Stimulated activated CD8-positive, alpha-beta memory T cell treated with anti-CD3 and anti-CD28 coated beads, Interleukin-7, amount 100 ng/mL, for 48 hours (primary cell): ENCODE data around the gene GTPBP4.

Source experiments
- DNase-seq, 2 donors: peaks; one replicate each; pipeline ENCODE4 v3.0.0-alpha.2; 2020; ENCODE audit warnings: low read depth in 1 of 2; ENCODE audit errors: extremely low read depth in 1 of 2

Gene GTPBP4

GRCh38 chr10:966466-967235 is 21.6 kb upstream of the GTPBP4 start:
- DNase-seq = no peak

DNA sequence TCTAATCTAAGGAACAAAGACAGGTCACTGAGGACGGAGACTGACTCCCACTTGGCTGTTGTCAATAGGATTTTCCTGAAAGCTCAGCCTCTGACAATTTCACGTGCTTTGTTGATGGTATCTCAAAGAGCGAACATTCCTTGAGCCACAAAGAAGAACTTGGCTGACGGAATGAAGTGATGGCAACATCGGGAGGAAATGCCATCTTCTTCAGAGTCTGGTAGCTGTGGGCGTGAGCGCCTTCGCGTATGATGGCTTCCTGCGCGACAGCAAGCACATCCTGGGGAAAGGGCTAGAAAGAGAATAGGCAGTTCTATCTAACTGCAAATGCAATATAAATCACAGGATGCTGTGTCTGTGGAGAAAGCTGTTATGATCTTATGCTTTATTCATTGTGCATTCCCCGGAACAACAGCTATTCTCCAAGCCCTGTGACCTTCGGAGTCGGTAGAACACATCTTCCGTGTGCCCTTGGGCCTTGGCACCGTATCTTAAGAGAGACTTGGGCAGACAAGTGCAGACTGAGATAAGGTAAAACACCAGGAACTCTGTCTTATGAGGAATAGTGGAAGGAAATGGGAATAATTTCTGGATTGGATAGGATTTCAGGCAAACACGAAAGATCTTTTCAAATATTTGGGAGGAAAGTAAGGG is 19.6 kb upstream of the GTPBP4 start:
- DNase-seq = no peak

GRCh38 chr10:969473-970150 is 18.6 kb upstream of the GTPBP4 start:
- no peak for DNase-seq

DNA sequence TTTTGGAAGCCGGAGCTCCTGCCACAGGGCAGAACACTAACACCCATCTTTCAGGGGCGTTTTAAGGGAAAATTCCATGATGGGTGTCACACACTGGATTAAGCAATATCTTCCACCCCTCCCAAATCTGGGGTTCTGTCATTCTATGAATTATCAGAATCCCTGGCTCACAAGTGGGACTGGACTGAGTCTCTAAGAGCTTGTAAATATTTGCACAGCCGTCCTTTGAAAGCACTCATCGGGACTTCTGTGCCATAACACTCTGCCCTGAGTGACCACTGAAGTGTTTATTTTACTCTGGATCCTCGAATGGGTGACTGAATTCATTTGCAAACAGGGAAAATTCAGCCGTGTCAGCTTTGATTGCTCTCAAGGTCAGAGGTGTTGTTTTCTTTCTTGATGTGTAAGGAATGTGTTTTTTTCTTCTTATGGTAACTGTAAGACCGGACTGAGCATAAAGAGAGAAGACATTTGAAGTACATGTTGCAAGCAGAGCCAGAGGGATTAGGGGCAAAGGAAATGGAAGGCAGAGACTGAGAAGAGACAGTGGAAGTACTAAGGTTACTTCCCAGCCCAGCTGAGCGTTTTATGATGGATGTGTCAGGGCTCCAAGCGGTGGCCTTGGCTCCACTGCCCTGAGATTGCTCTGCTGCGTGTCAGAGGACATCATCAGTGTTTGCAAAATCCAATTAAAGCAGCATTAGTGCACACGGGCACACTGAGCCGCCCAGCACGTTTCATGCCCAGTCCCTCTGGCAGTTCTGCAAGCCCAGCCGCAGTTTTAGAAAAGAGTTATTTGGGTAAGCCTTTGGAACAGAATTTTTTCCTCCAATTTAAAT is 17.7 kb upstream of the GTPBP4 start:
- no peak for DNase-seq

DNA sequence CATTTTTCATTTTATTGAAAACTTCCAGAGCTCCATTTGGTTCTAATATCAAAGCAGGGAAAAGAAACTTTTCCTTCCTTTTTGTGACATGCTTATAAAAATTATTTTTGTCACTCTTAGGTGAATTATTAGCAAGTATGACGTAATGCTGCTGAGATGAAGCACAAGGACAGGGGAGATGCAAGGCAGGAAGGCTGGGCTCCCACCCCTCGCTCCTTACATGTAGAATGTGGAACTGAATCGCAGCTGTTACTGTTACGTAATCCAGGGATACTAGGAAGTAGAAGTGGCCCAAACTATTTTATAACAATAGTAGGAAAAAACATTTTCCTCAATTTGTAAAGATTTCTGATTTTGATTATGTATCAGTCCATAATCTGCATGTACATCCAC is 17.1 kb upstream of the GTPBP4 start:
- no peak for DNase-seq

DNA sequence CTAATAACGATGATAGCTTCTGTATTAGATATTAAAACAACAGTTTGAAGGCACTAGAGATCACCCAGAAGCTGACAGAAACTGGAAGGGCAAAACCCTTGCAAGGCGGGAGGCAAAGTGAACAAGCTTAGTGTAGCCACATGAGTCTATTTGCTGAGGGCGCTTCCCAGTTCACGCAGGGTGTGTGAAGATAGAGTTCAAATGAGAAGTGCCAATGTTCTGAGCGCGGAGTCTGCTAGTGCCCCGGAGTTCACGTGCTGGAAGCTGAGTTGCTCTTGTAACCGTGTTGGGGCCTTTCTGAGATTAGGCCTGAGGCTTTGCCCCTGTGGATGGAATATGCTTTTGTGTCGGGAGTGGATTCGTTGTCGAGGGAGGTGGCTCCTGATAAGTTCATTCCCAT is 16.6 kb upstream of the GTPBP4 start:
- DNase-seq = no peak

- no peak for DNase-seq
Observed at GRCh38 chr10:972763-973162, 15.5 kb upstream of the GTPBP4 start.

DNA sequence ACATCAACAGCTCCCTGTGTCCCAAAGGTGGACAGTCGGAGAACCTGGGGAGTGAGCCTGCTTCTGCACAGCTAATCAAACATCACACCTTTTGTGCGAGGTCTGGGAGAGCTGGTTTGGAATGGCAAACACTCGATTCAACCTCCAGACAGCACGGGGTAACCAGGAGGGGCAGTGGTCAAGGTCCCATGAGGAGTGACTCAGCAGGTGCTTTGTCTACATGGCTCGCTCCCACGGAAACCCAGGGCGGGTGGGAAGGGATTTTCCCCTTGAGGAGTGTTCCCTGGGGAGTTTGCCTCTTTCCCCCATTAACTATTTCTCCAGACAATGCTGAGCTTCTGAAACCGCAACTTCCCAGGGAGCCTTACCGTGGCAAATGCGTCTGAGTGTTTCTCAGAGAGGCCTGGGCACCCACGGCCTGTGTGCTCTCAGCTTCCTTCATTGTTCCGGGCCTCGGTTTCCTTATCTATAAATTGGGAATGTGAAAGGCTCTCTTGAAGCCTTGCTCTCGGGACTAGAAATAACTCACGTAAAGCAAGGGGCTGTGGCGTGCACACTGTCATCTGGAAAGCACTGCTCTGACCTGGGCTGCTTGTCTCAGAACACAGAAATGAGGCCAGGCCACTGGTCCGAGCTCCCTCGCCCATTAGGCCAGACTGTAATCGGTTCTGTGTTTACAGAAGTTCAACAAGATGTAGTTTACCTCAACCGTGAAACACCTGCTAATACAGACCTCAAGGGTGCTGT is 14.0 kb upstream of the GTPBP4 start:
- no peak for DNase-seq

DNA sequence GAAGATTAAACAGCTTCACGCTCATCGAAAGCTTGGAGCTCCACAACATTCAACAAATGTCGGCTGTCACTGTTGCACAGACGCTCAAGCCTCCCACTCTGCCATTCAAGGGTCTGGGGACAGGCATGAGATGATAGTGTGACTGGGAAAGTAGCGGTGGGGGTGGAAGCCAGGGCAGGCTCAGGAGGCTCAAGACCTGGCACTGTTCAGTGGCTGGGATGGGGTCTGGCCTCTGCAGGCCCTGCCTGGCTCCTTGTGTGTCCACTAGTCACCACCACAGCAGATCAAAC is 13.5 kb upstream of the GTPBP4 start:
- DNase-seq = no peak

DNA sequence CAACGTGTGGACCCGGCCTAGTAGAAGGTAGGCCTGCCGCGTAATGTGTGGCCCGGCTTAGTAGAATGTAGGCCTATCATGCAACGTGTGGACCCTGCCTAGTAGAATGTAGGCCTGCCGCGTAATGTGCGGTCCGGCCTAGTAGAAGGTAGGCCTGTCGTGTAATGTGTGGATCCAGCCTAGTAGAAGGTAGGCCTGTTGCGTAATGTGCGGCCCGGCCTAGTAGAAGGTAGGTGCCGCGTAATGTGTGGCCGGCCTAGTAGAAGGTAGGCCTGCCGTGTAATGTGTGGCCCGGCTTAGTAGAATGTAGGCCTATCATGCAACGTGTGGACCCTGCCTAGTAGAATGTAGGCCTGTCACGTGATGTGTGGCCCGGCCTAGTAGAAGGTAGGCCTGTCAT is 11.9 kb upstream of the GTPBP4 start:
- DNase-seq = no peak

DNA sequence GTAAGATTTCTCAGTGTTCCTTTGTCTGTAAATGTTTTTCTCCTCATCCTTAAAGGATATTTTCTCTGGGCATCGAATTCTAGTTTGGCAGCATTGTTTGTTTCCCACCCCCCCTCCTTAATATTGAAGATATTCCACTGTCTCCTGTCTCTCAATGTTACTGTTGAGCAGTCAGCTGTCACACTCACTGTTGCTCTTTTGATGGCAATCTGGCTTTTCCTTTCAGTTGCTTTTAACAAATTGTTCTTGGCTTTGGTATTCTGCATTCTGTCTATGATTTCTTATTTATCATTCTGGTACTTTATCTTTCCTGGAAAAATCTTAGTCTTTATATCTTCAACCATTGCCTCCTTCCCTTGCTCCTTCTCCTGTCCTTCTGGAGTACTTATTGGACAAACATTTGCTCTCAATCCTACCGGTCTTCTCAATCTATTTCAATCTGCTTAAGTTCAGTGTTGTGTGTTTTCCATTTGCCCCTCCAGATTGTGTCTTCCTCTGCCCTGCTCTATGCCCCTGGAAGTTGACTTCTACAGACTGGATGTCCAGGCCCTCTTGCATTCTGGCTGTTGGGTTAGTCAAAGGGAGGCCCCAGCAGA is 9.3 kb upstream of the GTPBP4 start:
- DNase-seq = no peak

- DNase-seq = no peak
Observed at GRCh38 chr10:980468-981093, 7.7 kb upstream of the GTPBP4 start.

- DNase-seq = no peak
Observed at GRCh38 chr10:983401-983800, 4.8 kb upstream of the GTPBP4 start.

- no peak for DNase-seq
Observed at GRCh38 chr10:983971-984655, 4.1 kb upstream of the GTPBP4 start.

DNA sequence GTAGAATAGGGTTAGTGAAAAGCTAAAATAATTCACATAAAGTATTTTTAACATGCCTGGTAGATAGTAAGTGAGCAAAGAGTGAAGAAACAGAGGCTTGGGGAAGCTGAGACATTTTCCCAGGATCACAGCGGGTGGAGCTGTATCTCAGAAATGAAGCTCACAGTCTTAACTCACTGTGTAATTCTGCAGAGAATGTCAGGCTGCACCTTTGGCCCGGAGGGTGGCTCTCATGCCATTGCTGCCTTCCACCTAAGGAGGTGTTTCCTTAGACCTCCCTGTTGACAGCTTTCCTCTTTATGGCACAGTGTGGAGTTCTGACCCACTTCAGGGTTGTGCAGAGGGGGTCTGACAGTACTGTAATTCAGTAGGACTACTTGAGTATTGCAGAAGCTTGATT is 2.9 kb upstream of the GTPBP4 start:
- no peak for DNase-seq

DNA sequence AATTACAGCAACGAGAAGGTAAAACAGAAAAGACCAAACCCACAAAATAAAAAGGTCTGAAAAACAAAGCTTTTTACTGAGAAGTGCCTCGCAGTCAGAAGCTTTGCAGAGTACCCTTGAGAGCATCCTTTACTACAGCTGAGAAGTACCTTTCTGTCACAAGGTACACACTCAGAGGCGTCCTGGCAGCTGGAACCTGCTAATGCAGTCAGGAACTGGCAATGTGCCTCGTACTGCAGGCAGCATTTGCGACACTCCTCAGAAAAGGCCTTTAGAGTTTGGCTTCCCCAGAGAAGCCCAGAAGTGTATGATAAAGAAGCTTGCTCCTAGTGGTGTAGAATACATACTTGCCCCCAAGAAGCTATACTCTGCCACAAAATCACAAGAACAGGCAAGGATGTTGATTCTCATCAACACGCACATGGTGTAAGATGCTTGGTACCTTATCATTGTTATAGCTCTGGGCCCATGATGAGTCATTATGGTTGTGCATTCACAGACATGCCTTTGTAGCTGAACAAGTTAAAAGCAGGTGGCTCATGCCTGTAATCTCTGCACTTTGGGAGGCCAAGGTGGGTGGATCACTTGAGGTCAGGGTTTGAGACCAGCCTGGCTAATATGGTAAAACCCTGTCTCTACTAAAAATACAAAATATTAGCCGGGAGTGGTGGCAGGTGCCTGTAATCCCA is 2.0 kb upstream of the GTPBP4 start:
- no peak for DNase-seq

- no peak for DNase-seq
Observed at GRCh38 chr10:986881-987619, 1.2 kb upstream of the GTPBP4 start.

DNA sequence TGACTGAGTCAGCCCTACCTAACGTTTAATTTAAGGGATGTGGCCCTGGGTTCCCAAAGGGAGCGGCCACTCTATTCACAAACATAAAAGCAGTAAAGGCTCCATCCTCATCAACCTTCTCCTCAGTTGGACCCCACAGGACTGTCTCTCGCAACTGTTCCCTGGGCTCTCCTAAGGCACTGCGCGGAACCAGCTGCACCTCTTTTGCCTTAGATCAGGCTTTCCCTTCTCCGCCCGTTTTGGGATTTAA is 689 bp upstream of the GTPBP4 start:
- no peak for DNase-seq
